PC-3 (cell line): Measurements from ENCODE around the gene PPP2R5A. TPM values are rescaled to one million over a fixed set of nuclear protein-coding genes. Genes with fewer than 3 reads are reported as not detected.

Experiments used
- ATAC-seq: fragments of 200-7000 bp; cut with Tn5 transposase; 2 replicates; pipeline ENCODE4 v1.9.1; 2020; ENCODE audit warnings: mild to moderate bottlenecking, moderate library complexity
- BruUV-seq: library from RNA; stranded (reverse); fragments of 400-500 nt; replicated peaks from 2 replicates; lab custom pipeline; 2021; lab: Mats Ljungman, UMichigan
- CTCF ChIA-PET: fragments of 300-600 bp; sonication (Branson Sonifier 250); formaldehyde crosslinking; loops from one replicate; lab custom pipeline; 2022; ENCODE audit warnings: antibody characterized with exemption; lab: Charles Lee
- POLR2A ChIA-PET: fragments of 300-600 bp; sonication (Branson Sonifier 250); formaldehyde crosslinking; loops from one replicate; lab custom pipeline; 2022; ENCODE audit warnings: antibody characterized with exemption; ENCODE audit not compliant: unreplicated experiment; lab: Charles Lee
- DNase-seq: peaks from one replicate; pipeline ENCODE4 v3.0.0-alpha.2; 2015
- H2AFZ ChIP-seq: fragments of 300-600 bp; sonication (generic); 2 replicates; pipeline ENCODE4 v1.6.0; 2016; ENCODE audit warnings: antibody characterized with exemption, low read length
- H3F3A ChIP-seq: fragments of 300-600 bp; sonication (generic); one replicate; pipeline ENCODE4 v1.6.0; 2017; ENCODE audit warnings: antibody characterized with exemption, low read length, control low read depth, mild to moderate bottlenecking; ENCODE audit not compliant: unreplicated experiment
- H3K27ac ChIP-seq: fragments of 300-600 bp; sonication (generic); 2 replicates; pipeline ENCODE4 v1.5.1; 2016; ENCODE audit warnings: mild to moderate bottlenecking, low read length
- H3K27me3 ChIP-seq: fragments of 300-600 bp; sonication (generic); 2 replicates; pipeline ENCODE4 v1.6.1; 2016; ENCODE audit warnings: low read length, mixed read lengths
- H3K36me3 ChIP-seq: fragments of 300-600 bp; sonication (generic); 2 replicates; pipeline ENCODE4 v1.6.1; 2016; ENCODE audit warnings: low read depth, mixed run types, low read length, mixed read lengths
- H3K4me1 ChIP-seq: fragments of 300-600 bp; sonication (generic); 2 replicates; pipeline ENCODE4 v1.5.1; 2016; ENCODE audit warnings: low read length; ENCODE audit not compliant: insufficient read depth
- H3K4me2 ChIP-seq: fragments of 300-600 bp; sonication (generic); 2 replicates; pipeline ENCODE4 v1.6.0; 2016; ENCODE audit warnings: low read length
- H3K4me3 ChIP-seq: fragments of 300-600 bp; sonication (generic); 2 replicates; pipeline ENCODE4 v1.5.1; 2016; ENCODE audit warnings: mild to moderate bottlenecking, low read length, mixed read lengths
- H3K79me2 ChIP-seq: fragments of 300-600 bp; sonication (generic); 2 replicates; pipeline ENCODE4 v1.6.1; 2017; ENCODE audit warnings: low read length, mixed read lengths
- H3K9ac ChIP-seq: fragments of 300-600 bp; sonication (generic); 2 replicates; pipeline ENCODE4 v1.6.0; 2016; ENCODE audit warnings: mild to moderate bottlenecking, low read length
- H3K9me2 ChIP-seq: fragments of 300-600 bp; sonication (generic); replicated peaks from 2 replicates; pipeline ENCODE4 v1.6.1; 2016; ENCODE audit warnings: mixed run types, low read length, mixed read lengths
- H3K9me3 ChIP-seq: fragments of 300-600 bp; sonication (generic); 2 replicates; pipeline ENCODE4 v1.6.1; 2016; ENCODE audit warnings: low read length, mixed read lengths
- H4K20me1 ChIP-seq: fragments of 300-600 bp; sonication (generic); 2 replicates; pipeline ENCODE4 v1.6.1; 2016; ENCODE audit warnings: low read length, mixed read lengths
- EZH2 ChIP-seq: fragments of 300-600 bp; sonication (generic); IDR thresholded peaks from one replicate; pipeline ENCODE4 v1.6.1; 2017; ENCODE audit warnings: antibody characterized with exemption, mild to moderate bottlenecking, low read length; ENCODE audit not compliant: unreplicated experiment
- EZH2phosphoT487 ChIP-seq: fragments of 300-600 bp; sonication (generic); IDR thresholded peaks from 2 replicates; pipeline ENCODE4 v1.6.1; 2018; ENCODE audit warnings: mild to moderate bottlenecking, antibody characterized with exemption, low read length, borderline replicate concordance
- intact Hi-C: fragments of 100-400 bp; cut with micrococcal nuclease; formaldehyde crosslinking; loops from 2 replicates; pipeline ENCODE4 v1.9.0; 2023
- total RNA-seq: library from RNA; depleted of rRNA; stranded (reverse); fragments of >200 nt; gene quantifications from 2 replicates; pipeline ENCODE4 v1.2.3, GENCODE V29; 2014
- TF ChIP-seq, protein P1 (sequence below): fragments of 300-600 bp; sonication (generic); conservative IDR thresholded peaks from 2 replicates; pipeline ENCODE4 v1.5.1; 2017; ENCODE audit warnings: antibody characterized with exemption, low read depth, mild to moderate bottlenecking, low read length

Gene PPP2R5A
- total RNA-seq, 1 experiment from 2014 or later, result 44.0 TPM

DNA sequence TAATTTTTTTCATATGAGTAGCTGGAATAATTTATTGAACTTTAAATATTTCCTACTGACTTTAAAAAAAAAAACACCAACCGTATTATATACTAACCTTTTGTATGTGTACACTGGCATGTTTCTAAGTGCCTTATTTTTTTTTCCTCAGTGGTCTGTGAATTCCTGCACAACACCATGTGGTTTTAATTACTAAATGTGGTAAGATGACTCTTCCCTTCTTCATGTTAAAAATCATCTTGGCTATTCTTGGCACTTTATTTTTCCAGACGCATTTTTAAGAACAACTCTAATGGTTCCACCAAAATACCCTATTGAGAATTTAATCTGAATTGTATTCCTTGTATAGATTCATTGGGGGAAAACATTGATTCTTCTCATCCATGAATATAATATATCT, 28.4 kb downstream of the PPP2R5A start:
- Histone ChIP-seq H3F3A (no peaks in the 10 kb centered on the region), H3K4me3 (no peak overlapping the region), H2AFZ (no peak overlapping the region), H3K9me3 (no peaks in the 10 kb centered on the region), H3K4me2 (no peak overlapping the region), H4K20me1 (no peaks in the 10 kb centered on the region), H3K36me3 (no peaks in the 10 kb centered on the region), H3K27me3 (no peaks in the 10 kb centered on the region), H3K9me2 (no peaks in the 10 kb centered on the region), H3K79me2 (0 out of 2 replicates have a peak, but pooled peaks cover 22% of the 10 kb centered on the region), H3K9ac (no peak overlapping the region), H3K4me1 (no peaks in the 10 kb centered on the region), H3K27ac (no peak overlapping the region)
- BruUV-seq, result no TSS peak
- ChIA-PET CTCF (interaction anchor here (0.6 to 1.4 kb wide), 2 partner anchors 11 to 243 kb away, joined by 4 to 17 read pairs; no protein-coding TSS in a partner anchor), POLR2A (no interaction called here)
- ATAC-seq, result no peak
- TF ChIP-seq, protein P1, sequence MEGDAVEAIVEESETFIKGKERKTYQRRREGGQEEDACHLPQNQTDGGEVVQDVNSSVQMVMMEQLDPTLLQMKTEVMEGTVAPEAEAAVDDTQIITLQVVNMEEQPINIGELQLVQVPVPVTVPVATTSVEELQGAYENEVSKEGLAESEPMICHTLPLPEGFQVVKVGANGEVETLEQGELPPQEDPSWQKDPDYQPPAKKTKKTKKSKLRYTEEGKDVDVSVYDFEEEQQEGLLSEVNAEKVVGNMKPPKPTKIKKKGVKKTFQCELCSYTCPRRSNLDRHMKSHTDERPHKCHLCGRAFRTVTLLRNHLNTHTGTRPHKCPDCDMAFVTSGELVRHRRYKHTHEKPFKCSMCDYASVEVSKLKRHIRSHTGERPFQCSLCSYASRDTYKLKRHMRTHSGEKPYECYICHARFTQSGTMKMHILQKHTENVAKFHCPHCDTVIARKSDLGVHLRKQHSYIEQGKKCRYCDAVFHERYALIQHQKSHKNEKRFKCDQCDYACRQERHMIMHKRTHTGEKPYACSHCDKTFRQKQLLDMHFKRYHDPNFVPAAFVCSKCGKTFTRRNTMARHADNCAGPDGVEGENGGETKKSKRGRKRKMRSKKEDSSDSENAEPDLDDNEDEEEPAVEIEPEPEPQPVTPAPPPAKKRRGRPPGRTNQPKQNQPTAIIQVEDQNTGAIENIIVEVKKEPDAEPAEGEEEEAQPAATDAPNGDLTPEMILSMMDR, result no peak
- TF ChIP-seq EZH2phosphoT487, result no peak
- TF ChIP-seq EZH2, result no peak
- no peak for DNase-seq
- intact Hi-C loops, result loop anchor here (2.0 kb wide), 1 partner anchor 21 kb away; no protein-coding TSS in a partner anchor

DNA sequence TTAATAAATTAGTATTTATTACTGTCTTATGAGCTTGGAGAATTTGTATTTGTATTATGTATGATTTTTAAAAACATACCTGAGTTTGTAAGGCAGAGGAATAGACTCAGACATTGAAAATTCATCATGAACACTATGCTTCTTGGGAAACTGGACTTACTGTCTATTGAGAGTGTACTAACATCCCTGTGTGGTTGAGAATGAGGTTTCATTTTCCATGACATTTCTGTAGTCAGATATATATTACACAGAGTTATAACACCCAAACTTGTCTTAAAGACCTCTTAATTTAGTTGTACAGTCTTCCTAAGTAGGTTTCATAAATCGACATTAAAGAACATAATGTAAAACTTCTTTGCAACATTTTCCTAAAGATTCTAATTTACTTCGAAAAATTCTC, 30.0 kb downstream of the PPP2R5A start:
- CTCF ChIA-PET, result no interaction called here
- H3F3A ChIP-seq, result no peaks in the 10 kb centered on the region
- no peak overlapping the region for H3K4me3 ChIP-seq
- H3K4me2 ChIP-seq, result no peak overlapping the region
- H3K9me3 ChIP-seq, result no peaks in the 10 kb centered on the region
- no peaks in the 10 kb centered on the region for H3K27me3 ChIP-seq
- H3K9ac ChIP-seq, result no peak overlapping the region
- ATAC-seq, result no peak
- H3K27ac ChIP-seq, result no peak overlapping the region
- TF ChIP-seq, protein P1, result no peak
- no peak for TF ChIP-seq EZH2phosphoT487
- TF ChIP-seq EZH2, result no peak
- POLR2A ChIA-PET, result no interaction called here
- H3K79me2 ChIP-seq, result 0 out of 2 replicates have a peak, but pooled peaks cover 16% of the 10 kb centered on the region
- H3K36me3 ChIP-seq, result no peaks in the 10 kb centered on the region
- H3K4me1 ChIP-seq, result no peaks in the 10 kb centered on the region
- intact Hi-C loops, result loop anchor here (2.0 to 5.0 kb wide), 2 partner anchors 22 to 228 kb away; no protein-coding TSS in a partner anchor
- BruUV-seq, result no TSS peak
- no peak for DNase-seq
- no peaks in the 10 kb centered on the region for H3K9me2 ChIP-seq
- no peaks in the 10 kb centered on the region for H4K20me1 ChIP-seq
- no peak overlapping the region for H2AFZ ChIP-seq

DNA sequence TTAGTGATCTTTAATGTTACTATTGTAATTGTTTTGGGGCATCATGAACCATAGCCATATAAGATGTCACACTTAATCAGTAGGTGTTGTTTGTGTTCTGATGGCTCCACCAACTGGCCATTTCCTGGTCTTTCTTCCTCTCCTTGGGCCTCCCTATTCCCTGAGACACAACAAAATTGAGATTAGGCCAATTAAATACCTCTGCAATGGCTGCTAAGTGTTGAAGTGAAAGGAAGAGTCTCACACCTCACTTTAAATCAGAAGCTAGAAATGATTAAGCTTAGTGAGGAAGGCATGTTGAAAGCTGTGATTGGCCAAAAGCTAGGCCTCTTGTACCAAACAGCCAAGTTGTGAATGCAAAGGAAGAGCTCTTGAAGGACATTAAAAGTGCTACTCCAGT, 30.7 kb downstream of the PPP2R5A start:
- Histone ChIP-seq H3F3A (no peaks in the 10 kb centered on the region), H3K9me3 (no peaks in the 10 kb centered on the region), H3K4me1 (no peaks in the 10 kb centered on the region), H3K27ac (no peak overlapping the region), H4K20me1 (no peaks in the 10 kb centered on the region), H3K79me2 (0 out of 2 replicates have a peak, but pooled peaks cover 10% of the 10 kb centered on the region), H3K9me2 (no peaks in the 10 kb centered on the region), H3K27me3 (no peaks in the 10 kb centered on the region), H3K4me2 (no peak overlapping the region), H3K36me3 (no peaks in the 10 kb centered on the region), H3K9ac (no peak overlapping the region), H3K4me3 (no peak overlapping the region), H2AFZ (no peak overlapping the region)
- ATAC-seq (peak; percentile 87), DNase-seq (peak; percentile 65)
- ChIA-PET CTCF (interaction anchor here (0.5 to 1.0 kb wide), 4 partner anchors 22 to 252 kb away, joined by 4 to 10 read pairs (median 4); no protein-coding TSS in a partner anchor), POLR2A (no interaction called here)
- BruUV-seq, result no TSS peak
- no peak for TF ChIP-seq EZH2phosphoT487
- TF ChIP-seq, protein P1, result peak; percentile 90
- intact Hi-C loops, result loop anchor here (1.0 to 5.0 kb wide), 3 partner anchors 23 to 246 kb away; no protein-coding TSS in a partner anchor
